ENCODE data around the gene XAF1.

XAF1 gene

DNA sequence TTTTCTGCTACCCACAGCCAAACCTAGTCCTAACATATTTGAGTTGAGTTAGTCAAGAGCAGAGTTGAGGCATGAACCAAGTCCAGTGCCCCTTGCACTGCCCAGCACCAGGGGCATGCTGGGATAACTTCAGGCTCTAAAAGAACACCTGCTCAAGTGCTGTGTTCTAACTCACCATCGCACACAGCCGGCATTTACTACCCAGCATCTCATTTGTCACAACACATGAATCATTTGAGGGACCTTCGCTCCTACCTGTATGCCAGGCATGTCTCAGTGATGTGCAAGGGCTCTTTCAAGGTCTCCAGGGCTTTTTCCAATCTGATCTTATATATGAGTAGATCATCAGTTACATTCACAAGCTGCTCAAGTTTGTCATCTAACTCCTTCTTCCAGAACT lies 63.1 kb downstream of the XAF1 start:
- TF ChIP-seq CSDC2 (CRISPR knock-in tag; IDR thresholded peaks at IDR 0.05) (no peak), OSR1 (CRISPR knock-in tag; IDR thresholded peaks at IDR 0.05) (no peak), RARB (CRISPR knock-in tag; IDR thresholded peaks at IDR 0.05) (no peak), SNAI2 (CRISPR knock-in tag; IDR thresholded peaks at IDR 0.05) (no peak), TCF4 (CRISPR knock-in tag; IDR thresholded peaks at IDR 0.05; ENCODE audit: borderline replicate concordance) (no peak), ZFP3 (CRISPR knock-in tag; IDR thresholded peaks at IDR 0.05) (no peak), ZNF565 (CRISPR knock-in tag; conservative IDR thresholded peaks at IDR 0.05; ENCODE audit: low read depth) (no peak), GLIS3 (CRISPR knock-in tag; IDR thresholded peaks at IDR 0.05) (no peak), TOX (CRISPR knock-in tag; IDR thresholded peaks at IDR 0.05; ENCODE audit: borderline replicate concordance) (no peak), ZFP30 (CRISPR knock-in tag; IDR thresholded peaks at IDR 0.05) (no peak), PPARA (CRISPR knock-in tag; IDR thresholded peaks at IDR 0.05; ENCODE audit: borderline replicate concordance) (no peak), ZNF8 (CRISPR knock-in tag; IDR thresholded peaks at IDR 0.05) (no peak)
- TF ChIP-seq, protein P1, sequence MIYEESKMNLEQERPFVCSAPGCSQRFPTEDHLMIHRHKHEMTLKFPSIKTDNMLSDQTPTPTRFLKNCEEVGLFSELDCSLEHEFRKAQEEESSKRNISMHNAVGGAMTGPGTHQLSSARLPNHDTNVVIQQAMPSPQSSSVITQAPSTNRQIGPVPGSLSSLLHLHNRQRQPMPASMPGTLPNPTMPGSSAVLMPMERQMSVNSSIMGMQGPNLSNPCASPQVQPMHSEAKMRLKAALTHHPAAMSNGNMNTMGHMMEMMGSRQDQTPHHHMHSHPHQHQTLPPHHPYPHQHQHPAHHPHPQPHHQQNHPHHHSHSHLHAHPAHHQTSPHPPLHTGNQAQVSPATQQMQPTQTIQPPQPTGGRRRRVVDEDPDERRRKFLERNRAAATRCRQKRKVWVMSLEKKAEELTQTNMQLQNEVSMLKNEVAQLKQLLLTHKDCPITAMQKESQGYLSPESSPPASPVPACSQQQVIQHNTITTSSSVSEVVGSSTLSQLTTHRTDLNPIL (CRISPR knock-in tag; IDR thresholded peaks at IDR 0.05; ENCODE audit: low read depth) = no peak
- TF ChIP-seq, protein P2, sequence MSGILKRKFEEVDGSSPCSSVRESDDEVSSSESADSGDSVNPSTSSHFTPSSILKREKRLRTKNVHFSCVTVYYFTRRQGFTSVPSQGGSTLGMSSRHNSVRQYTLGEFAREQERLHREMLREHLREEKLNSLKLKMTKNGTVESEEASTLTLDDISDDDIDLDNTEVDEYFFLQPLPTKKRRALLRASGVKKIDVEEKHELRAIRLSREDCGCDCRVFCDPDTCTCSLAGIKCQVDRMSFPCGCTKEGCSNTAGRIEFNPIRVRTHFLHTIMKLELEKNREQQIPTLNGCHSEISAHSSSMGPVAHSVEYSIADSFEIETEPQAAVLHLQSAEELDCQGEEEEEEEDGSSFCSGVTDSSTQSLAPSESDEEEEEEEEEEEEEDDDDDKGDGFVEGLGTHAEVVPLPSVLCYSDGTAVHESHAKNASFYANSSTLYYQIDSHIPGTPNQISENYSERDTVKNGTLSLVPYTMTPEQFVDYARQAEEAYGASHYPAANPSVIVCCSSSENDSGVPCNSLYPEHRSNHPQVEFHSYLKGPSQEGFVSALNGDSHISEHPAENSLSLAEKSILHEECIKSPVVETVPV (CRISPR knock-in tag; IDR thresholded peaks at IDR 0.05) = no peak
- TF ChIP-seq, protein P3, sequence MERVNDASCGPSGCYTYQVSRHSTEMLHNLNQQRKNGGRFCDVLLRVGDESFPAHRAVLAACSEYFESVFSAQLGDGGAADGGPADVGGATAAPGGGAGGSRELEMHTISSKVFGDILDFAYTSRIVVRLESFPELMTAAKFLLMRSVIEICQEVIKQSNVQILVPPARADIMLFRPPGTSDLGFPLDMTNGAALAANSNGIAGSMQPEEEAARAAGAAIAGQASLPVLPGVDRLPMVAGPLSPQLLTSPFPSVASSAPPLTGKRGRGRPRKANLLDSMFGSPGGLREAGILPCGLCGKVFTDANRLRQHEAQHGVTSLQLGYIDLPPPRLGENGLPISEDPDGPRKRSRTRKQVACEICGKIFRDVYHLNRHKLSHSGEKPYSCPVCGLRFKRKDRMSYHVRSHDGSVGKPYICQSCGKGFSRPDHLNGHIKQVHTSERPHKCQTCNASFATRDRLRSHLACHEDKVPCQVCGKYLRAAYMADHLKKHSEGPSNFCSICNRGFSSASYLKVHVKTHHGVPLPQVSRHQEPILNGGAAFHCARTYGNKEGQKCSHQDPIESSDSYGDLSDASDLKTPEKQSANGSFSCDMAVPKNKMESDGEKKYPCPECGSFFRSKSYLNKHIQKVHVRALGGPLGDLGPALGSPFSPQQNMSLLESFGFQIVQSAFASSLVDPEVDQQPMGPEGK (CRISPR knock-in tag; IDR thresholded peaks at IDR 0.05; ENCODE audit: borderline replicate concordance) = no peak
- ATAC-seq = no peak

GRCh38 chr17:6823011-6823442 lies 67.2 kb downstream of the XAF1 start:
- no peak for ATAC-seq
- TF ChIP-seq OSR1 (CRISPR knock-in tag; IDR thresholded peaks at IDR 0.05) = no peak
- TF ChIP-seq ISL1 (CRISPR knock-in tag; IDR thresholded peaks at IDR 0.05) = no peak
- no peak for TF ChIP-seq GLIS3 (CRISPR knock-in tag; IDR thresholded peaks at IDR 0.05)
- TF ChIP-seq, protein P4, sequence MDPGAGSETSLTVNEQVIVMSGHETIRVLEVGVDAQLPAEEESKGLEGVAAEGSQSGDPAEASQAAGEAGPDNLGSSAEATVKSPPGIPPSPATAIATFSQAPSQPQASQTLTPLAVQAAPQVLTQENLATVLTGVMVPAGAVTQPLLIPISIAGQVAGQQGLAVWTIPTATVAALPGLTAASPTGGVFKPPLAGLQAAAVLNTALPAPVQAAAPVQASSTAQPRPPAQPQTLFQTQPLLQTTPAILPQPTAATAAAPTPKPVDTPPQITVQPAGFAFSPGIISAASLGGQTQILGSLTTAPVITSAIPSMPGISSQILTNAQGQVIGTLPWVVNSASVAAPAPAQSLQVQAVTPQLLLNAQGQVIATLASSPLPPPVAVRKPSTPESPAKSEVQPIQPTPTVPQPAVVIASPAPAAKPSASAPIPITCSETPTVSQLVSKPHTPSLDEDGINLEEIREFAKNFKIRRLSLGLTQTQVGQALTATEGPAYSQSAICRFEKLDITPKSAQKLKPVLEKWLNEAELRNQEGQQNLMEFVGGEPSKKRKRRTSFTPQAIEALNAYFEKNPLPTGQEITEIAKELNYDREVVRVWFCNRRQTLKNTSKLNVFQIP (CRISPR knock-in tag; IDR thresholded peaks at IDR 0.05; ENCODE audit: borderline replicate concordance, low read depth) = no peak
- TF ChIP-seq, protein P1 (CRISPR knock-in tag; IDR thresholded peaks at IDR 0.05; ENCODE audit: low read depth) = no peak
- TF ChIP-seq ESRRG (CRISPR knock-in tag; IDR thresholded peaks at IDR 0.05) = no peak
- TF ChIP-seq ARNTL (CRISPR knock-in tag; IDR thresholded peaks at IDR 0.05; ENCODE audit: borderline replicate concordance, low read depth) = no peak
- TF ChIP-seq, protein P5, sequence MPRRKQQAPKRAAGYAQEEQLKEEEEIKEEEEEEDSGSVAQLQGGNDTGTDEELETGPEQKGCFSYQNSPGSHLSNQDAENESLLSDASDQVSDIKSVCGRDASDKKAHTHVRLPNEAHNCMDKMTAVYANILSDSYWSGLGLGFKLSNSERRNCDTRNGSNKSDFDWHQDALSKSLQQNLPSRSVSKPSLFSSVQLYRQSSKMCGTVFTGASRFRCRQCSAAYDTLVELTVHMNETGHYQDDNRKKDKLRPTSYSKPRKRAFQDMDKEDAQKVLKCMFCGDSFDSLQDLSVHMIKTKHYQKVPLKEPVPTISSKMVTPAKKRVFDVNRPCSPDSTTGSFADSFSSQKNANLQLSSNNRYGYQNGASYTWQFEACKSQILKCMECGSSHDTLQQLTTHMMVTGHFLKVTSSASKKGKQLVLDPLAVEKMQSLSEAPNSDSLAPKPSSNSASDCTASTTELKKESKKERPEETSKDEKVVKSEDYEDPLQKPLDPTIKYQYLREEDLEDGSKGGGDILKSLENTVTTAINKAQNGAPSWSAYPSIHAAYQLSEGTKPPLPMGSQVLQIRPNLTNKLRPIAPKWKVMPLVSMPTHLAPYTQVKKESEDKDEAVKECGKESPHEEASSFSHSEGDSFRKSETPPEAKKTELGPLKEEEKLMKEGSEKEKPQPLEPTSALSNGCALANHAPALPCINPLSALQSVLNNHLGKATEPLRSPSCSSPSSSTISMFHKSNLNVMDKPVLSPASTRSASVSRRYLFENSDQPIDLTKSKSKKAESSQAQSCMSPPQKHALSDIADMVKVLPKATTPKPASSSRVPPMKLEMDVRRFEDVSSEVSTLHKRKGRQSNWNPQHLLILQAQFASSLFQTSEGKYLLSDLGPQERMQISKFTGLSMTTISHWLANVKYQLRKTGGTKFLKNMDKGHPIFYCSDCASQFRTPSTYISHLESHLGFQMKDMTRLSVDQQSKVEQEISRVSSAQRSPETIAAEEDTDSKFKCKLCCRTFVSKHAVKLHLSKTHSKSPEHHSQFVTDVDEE (CRISPR knock-in tag; IDR thresholded peaks at IDR 0.05) = no peak
- TF ChIP-seq, protein P2 (CRISPR knock-in tag; IDR thresholded peaks at IDR 0.05) = no peak
- no peak for TF ChIP-seq ZNF8 (CRISPR knock-in tag; IDR thresholded peaks at IDR 0.05)
